ENCODE measurements around the gene GAL3ST2.
"Not testable (repeated sequence)": the region's sequence is repeated elsewhere in the genome, so short reads cannot be mapped to it uniquely, and the experiment has no call there.

GAL3ST2 gene

DNA sequence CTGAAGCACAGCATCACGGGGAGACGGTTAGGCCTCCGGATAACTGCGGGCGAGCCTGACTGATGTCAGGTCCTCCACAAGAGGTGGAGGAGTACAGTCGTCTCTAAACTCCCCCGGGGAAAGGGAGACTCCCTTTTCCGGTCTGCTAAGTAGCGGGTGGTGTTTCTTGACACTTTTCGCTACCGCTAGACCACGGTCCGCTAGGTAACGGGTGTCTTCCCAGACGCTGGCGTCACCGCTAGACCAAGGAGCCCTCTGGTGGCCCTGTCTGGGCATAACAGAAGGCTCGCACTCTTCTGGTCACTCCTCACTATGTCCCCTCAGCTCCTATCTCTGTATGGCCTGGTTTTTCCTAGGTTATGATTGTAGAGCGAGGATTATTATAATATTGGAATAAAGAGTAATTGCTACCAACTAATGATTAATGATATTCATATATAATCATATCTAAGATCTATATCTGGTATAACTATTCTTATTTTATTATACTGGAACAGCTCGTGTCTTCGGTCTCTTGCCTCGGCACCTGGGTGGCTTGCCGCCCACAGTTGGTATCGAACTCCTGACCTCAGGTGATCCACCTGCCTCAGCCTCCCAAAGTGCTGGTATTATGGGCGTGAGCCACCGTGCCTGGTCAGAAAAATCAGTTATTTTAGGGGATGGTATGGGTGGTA, 44.0 kb upstream of the GAL3ST2 start:
- not testable (repeated sequence) for H3K4me1 ChIP-seq; H3K9me3 ChIP-seq; H3K36me3 ChIP-seq; H3K4me3 ChIP-seq (ENCODE audit: low read depth, low read length); H3K27me3 ChIP-seq
- peak; percentile 58 for DNase-seq
- TF ChIP-seq, protein P1, sequence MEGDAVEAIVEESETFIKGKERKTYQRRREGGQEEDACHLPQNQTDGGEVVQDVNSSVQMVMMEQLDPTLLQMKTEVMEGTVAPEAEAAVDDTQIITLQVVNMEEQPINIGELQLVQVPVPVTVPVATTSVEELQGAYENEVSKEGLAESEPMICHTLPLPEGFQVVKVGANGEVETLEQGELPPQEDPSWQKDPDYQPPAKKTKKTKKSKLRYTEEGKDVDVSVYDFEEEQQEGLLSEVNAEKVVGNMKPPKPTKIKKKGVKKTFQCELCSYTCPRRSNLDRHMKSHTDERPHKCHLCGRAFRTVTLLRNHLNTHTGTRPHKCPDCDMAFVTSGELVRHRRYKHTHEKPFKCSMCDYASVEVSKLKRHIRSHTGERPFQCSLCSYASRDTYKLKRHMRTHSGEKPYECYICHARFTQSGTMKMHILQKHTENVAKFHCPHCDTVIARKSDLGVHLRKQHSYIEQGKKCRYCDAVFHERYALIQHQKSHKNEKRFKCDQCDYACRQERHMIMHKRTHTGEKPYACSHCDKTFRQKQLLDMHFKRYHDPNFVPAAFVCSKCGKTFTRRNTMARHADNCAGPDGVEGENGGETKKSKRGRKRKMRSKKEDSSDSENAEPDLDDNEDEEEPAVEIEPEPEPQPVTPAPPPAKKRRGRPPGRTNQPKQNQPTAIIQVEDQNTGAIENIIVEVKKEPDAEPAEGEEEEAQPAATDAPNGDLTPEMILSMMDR (IDR thresholded peaks at IDR 0.05; ENCODE audit: low read depth, low read length), result peak; percentile 36

DNA sequence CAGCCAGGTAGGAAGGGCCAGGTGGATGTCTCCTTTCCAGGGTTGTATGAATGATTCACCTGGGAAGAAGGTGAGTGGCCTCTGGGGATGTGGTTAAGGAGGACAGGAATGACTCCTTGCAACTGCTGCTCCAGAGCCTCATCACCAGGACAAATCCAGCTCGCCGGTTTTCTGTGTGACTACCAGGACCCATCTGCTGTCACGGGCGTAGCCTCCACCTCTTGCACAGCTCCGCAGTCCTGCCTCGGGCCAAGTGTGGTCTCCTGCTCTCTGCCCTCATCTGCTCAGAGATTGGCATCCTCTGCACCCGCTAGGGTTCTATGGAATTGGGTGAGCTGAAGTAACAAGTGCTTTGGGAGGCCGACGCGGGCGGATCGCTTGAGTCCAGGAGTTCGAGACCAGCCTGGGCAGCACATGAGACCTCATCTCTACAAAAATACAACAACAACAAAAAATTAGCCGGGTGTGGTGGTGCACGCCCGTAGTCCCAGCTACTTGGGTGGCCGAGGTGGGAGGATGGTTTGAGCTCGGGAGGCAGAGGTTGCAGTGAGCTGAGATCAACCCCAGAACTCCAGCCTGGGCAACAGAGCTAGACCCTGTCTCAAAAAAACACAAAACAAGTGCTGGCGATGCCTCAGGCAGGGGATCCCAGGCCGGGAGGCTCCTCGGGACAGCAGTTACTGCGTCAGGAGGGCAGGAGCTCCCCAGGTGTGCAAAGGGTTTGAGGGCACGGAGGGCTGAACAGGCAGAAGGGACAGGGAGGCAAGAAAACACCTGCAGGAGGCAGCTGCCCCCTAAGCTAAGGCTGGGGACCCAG, 43.0 kb upstream of the GAL3ST2 start:
- DNase-seq, result no peak
- TF ChIP-seq, protein P1 (IDR thresholded peaks at IDR 0.05; ENCODE audit: low read depth, low read length), result no peak
- peaks cover 4% of the 10 kb centered on the region; the same call in 1 of the 2 replicates for H3K36me3 ChIP-seq

DNA sequence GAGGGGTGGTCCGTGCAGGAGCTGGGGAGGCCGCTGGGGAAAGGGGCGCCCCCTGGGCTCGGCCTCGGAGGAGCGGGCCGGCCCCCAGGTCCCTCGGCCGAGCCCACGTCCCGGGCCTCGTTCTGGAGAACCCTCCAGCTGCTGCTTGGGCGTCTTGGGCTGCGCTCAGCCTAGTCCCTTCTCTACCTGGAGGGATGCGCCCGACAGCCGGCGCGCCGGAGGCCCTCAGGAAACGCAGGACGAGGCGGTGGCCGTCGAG, 42.5 kb upstream of the GAL3ST2 start:
- Histone ChIP-seq H3K36me3 (peaks cover 4% of the 10 kb centered on the region; the same call in 1 of the 2 replicates), H3K4me1 (no peaks in the 10 kb centered on the region), H3K9me3 (no peaks in the 10 kb centered on the region), H3K27me3 (no peaks in the 10 kb centered on the region), H3K4me3 (ENCODE audit: low read depth, low read length) (peak overlapping the region; percentile 45)
- TF ChIP-seq, protein P1 (IDR thresholded peaks at IDR 0.05; ENCODE audit: low read depth, low read length), result no peak
- DNase-seq, result no peak

More for the DNA sequence above, 43.0 kb upstream of the GAL3ST2 start:
- H3K27me3 ChIP-seq, result no peaks in the 10 kb centered on the region
- H3K9me3 ChIP-seq, result no peaks in the 10 kb centered on the region
- H3K4me3 ChIP-seq (ENCODE audit: low read depth, low read length), result peak overlapping the region; percentile 45
- H3K4me1 ChIP-seq, result no peaks in the 10 kb centered on the region

DNA sequence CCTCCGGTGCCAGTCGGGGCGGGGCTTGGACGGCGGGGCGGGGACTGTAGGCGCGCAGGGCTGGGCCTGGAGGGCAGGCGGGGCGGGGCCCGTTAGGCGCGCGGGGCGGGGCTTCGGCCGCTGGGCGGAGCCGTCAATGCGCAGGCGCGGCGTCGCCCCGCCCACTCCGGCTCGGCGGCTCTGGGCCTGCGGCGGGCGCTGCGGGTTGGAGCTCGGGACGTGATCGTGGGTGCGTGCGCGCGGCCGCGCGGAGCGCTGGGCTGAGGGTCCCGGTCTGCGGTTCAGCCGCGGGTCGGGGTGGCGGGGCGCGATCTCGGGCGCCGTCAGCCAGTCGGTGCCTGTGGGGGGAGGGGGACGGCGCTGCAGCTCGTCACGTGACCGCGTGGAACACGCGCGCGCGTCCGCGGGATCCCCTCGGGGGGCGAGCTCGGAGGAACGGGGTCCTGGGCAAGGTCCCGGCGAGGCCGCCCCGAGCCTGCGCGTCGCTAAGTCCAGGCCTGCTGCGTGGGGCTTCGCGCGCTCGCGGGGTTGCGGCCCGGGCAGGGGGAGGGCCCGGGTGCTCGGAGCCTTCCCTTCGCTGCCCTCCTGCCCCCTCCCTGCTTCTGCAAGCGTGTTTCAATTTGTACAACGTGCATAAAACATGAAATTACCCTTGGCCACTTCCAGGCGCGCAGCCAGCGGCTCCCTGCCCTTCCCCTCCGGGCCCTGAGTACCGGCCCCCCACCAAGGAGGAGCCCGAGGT, 42.0 kb upstream of the GAL3ST2 start, which contains the start of gene D2HGDH:
Gene D2HGDH, plus strand, starts transcription at position 164 of the 742 bp plus-strand sequence. CDS start 595 bp downstream, outside the sequence.
- peak within 1 kb of the TSS; percentile 88 for H3K4me3 ChIP-seq (ENCODE audit: low read depth, low read length)
- no peaks in the 10 kb centered on the region for H3K27me3 ChIP-seq
- H3K4me1 ChIP-seq, result no peaks in the 10 kb centered on the region
- H3K36me3 ChIP-seq, result peaks cover 4% of the 10 kb centered on the region; the same call in 1 of the 2 replicates
- peak; percentile 98 for DNase-seq
- TF ChIP-seq, protein P1 (IDR thresholded peaks at IDR 0.05; ENCODE audit: low read depth, low read length), result no peak
- H3K9me3 ChIP-seq, result no peaks in the 10 kb centered on the region

DNA sequence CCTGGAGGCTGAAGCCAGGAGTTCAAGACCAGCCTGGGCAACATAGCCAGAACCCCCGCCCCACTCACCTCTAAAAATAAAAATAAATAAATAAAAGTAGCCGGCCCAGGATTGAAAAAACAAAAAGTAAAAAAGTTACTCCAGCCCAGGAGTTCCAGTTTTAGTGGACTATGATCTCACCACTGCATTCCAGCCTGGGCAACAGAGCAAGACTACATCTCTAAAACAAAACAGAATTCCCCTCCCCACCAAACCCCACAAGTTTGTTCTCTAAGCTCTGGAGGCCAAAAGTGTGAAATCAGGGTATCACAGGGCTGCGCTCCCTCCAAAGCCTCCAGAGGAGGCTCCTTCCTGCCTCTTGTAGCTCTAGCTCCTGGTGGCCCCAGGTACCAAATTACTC, 40.5 kb upstream of the GAL3ST2 start:
- no peaks in the 10 kb centered on the region for H3K4me1 ChIP-seq
- no peaks in the 10 kb centered on the region for H3K27me3 ChIP-seq
- no peaks in the 10 kb centered on the region for H3K9me3 ChIP-seq
- no peak for DNase-seq
- TF ChIP-seq, protein P1 (IDR thresholded peaks at IDR 0.05; ENCODE audit: low read depth, low read length), result no peak
- no peak overlapping the region for H3K4me3 ChIP-seq (ENCODE audit: low read depth, low read length)
- H3K36me3 ChIP-seq, result peaks cover 4% of the 10 kb centered on the region; the same call in 1 of the 2 replicates
